HL-60/S4 treated with phorbol 12-myristate 13-acetate at 8.2 ng/mL for 4 days and 3 days (cell line): ENCODE measurements around the gene IL27RA.

Experiments used
- in situ Hi-C: fragments of 300-500 bp; cut with MboI; formaldehyde crosslinking; loops from 2 replicates; pipeline ENCODE4 v1.15.0; 2022; ENCODE audit warnings: low sequenced_read_pairs

IL27RA gene

DNA sequence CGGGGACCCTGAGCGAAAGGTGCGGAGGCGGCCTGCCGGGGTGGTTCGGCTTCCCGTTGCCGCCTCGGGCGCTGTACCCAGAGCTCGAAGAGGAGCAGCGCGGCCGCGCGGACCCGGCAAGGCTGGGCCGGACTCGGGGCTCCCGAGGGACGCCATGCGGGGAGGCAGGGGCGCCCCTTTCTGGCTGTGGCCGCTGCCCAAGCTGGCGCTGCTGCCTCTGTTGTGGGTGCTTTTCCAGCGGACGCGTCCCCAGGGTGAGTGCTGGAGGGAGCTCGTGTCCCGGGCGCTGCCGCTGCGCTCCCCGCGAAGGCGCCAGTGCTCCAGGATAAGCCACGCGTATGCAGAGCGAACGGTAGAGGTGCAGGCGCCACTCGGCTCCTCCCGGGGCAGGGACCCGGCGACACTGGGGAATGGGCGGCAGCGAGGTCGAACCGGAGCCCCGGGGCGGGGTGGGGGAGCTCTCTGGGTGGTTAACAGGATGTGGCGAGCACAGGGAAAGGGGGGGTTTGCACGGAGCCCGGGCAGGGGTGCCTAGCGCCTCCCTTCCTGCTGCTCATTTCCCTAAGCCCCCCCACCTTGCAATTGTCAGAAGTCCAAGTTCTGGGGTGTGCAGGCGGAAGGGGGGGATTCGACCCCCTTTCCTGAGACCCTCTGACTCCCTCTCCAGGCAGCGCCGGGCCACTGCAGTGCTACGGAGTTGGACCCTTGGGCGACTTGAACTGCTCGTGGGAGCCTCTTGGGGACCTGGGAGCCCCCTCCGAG is at the start of gene IL27RA:
IL27RA (plus strand) TSS at position 44 of the 762 bp plus-strand sequence; CDS start at position 155, 111 bp downstream.
- in situ Hi-C loops = no loop called here

DNA sequence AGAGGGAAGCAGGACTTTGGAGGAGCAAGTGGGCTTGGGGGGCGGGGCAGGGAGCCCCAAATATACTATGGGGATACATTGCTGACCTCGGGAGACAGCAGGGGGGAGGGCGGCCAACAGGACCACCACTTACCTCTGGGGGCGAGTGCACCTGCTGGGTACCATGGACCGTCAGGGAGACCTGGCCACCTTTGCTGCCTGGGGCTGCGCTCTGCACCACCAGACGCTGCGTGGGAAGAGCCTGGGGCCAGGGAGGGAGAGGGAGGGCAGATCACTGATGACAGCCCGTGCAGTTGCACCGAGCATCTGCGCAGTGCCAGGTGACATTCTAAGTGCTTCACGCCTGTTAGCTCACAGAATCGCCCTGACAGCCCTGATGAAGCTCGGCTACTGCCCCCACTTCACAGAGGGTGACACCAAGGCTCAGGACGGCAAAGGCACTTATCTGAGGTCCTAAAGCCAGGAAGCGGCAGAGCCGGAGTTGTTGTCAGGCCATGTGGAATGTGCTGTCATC is 49.5 kb upstream of the IL27RA start:
- in situ Hi-C loops = no loop called here

DNA sequence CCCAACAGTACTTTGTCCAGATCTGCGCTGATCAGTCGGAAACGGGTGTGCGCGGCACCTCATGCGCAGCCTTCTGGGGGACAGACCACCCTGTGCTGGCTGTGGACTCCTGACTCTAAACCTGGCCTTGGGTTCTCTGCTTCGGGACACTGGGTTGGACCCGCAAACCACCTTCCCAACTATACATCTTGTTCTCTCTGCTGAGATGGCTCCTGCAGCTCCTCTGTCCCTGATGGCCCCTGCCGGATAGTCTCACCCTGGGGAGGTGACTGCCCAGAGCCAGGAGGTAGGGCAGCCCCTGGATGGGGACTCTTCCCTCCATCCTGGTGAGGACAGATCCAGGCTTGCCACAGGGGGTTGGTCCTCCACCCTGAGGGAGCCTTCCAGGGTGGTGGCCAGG is 48.8 kb upstream of the IL27RA start:
- in situ Hi-C loops = no loop called here

- in situ Hi-C loops = no loop called here
These were observed 48.2 kb upstream of the IL27RA start for GRCh38 chr19:13983213-13983889.

GRCh38 chr19:13984186-13984585 is 47.4 kb upstream of the IL27RA start:
- in situ Hi-C loops = no loop called here

GRCh38 chr19:13984875-13985741 is 46.5 kb upstream of the IL27RA start:
- in situ Hi-C loops = no loop called here

- in situ Hi-C loops = no loop called here
These were observed 45.7 kb upstream of the IL27RA start for GRCh38 chr19:13985771-13986347.

GRCh38 chr19:13986348-13986904 is 45.1 kb upstream of the IL27RA start:
- in situ Hi-C loops = no loop called here

DNA sequence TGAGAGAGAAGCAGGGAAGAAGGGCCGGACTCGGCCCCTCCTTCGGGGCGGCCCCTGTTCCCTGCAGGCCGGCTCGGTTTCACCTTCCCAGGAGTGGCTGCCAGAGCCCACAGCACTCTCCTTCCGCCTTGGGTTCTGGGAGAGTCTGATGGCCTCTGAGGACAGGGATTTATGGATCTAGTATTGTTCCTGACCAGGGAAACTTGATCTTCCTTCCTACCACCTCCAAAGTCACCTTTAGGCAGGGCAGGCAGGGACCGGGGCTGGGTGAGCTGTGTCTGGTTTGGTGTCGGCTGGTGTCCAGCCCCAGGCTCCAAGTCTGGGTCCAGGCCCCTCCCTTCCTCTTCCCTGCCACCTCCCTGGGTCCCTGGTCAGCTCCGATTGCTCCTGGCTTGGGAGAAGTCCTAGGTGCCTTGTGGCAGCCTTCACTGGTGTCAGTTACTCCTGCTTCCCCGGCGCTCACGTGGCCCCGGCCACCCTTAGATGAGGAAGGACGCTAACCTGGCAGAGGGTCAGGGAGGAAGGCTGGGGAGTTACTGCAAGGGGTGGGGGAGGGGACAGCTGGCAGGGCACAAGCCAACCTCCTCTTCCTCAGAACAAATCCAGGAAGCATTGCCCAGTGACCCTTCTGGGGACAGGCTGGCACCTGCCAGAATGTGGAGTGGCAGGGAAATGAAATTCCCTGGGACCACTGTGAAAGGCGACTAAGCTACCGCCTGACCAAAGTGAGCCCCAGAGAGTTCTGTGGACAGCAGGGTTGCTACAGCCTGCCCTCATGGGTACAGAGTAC is 44.3 kb upstream of the IL27RA start:
- in situ Hi-C loops = no loop called here

DNA sequence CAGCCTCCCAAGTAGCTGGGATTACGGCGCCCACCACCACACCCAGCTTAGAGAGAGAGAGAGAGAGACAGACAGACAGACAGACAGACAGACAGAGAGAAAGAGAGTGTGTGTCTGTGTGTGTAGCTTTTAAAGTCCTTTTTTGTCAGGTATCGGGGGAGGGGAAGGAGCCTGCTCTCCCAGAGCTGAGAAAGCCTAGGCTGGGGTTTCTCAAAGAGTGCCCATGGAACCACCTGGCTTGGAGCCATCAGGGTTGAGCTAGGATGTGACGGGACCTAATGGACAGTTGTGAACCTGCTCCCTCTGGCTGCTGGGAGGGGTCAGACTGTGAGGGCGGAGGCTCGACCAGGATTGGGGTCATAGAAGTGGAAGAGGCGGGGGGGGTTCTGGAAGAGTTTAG is 42.1 kb upstream of the IL27RA start:
- in situ Hi-C loops = no loop called here

GRCh38 chr19:13990085-13990484 is 41.5 kb upstream of the IL27RA start:
- in situ Hi-C loops = no loop called here

DNA sequence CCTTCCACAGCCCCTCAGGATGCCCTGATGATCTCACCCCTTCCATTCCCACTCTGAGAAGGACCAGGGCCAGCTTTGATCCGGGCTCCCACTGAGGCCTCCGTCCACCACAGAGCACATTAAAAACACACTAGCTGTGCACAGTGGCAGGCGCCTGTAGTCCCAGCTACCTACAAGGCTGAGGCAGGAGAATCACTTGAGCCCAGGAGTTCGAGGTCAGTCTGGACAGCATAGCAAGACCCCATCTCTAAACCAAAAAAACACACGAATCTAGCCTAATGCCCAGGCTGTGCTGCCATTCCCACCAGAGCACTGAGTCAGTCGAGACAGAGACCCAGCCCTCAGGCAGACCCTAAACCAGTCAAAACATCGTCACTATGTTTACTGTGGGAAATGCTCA is 39.5 kb upstream of the IL27RA start:
- in situ Hi-C loops = no loop called here

GRCh38 chr19:13993590-13994300 is 37.8 kb upstream of the IL27RA start:
- in situ Hi-C loops = no loop called here

DNA sequence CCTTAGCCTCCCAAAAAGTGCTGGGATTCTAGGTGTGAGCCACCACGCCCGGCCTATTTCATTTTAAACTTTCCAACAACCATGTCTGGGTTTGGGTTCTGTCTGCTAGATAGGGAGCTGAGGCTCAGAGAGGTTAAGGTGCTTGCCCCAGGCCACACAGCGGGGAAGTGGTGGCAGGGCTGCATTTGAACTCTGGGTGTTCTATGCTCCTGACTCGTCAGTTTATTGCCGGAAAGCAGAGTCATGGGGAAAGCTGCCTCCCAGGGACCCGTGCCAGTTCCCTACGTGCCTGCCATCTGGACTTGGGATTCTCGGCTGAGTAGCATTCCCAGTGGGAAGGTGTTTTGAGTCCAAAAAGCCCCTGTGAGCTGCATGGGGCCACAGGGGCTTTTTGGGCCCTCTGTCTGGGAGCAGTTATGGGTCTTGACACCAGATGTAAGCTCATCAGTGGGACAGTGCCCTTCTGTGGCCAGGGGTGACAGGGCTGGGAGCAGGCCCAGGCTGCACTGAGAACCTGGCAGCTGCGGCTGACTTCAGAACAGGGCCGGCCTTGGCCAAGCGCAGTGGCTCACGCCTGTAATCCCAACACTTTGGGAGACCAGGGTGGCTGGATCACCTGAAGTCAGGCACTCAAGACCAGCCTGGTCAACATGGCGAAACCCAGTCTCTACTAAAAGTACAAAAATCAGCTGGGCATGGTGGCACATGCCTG is 36.4 kb upstream of the IL27RA start:
- in situ Hi-C loops = no loop called here

DNA sequence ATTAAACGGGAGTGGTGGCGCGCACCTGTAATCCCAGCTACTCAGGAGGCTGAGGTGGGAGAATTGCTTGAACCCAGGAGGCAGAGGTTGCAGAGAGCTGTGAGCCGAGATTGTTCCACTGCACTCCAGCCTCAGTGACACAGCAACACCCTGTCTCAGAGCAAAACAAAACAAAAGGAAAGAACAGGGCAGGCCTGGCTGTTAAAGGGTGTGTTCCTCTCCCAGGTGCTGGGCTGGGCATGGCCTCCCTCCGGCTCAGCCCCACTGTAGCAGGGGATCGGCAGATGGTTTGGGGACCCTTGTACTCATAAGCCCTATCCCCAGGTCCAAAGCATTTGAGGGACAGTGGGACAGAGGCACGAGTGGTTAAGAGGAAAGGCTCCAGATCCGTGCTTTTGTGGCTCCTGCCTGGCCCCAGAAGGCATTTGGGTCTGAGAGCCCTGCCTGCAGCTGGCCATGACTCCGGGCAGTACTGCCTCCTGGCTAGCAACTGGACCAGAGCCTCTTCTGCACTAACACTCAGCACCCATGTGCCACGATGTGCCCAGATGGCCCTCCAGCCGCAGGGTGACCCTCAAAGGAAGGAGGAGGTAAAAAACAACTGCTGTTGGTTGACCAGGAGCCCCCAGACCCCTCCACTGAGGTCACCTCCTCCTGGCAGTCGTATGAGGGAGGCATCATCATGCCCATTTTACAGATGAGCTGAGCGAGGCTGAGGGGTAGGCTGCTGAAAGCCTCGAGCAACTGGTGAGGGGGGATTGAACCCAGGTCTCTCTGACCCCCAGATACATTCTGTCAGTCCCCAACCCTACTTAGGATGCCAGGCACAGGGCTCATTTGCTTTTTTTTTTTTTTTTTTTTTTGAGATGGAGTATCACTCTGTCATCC is 35.4 kb upstream of the IL27RA start:
- in situ Hi-C loops = no loop called here

GRCh38 chr19:13996928-13997630 is 34.5 kb upstream of the IL27RA start:
- in situ Hi-C loops = no loop called here

DNA sequence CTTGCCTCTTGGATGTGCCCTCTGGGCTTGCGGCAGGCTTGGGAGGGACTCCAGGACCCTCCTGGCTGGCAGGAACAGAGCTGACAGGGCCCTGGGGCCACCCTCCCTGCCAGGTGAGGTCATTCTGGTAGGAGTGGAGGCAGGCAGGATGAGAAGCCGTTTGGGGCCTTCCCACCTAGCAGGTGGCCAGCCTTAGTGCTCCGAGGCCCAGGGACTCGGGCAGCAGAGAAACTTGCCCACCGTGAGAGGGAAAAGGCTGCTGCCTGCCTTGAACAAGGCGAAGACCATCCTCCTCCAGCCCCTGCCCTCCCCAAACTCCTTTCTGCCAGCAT is 34.0 kb upstream of the IL27RA start:
- in situ Hi-C loops = no loop called here
